PFSK-1 (cell line): Measurements from ENCODE around the gene SARS1.

Experiments used
- FOXP2 ChIP-seq: optimal IDR thresholded peaks from 2 replicates; pipeline ENCODE3; 2011; ENCODE audit warnings: borderline replicate concordance, control low read depth, inconsistent platforms; ENCODE audit not compliant: insufficient read depth; ENCODE audit errors: extremely low read length, extremely low read depth
- POLR2AphosphoS5 ChIP-seq: IDR thresholded peaks from 2 replicates; pipeline ENCODE4 v1.6.1; 2012; ENCODE audit warnings: low read depth, mild to moderate bottlenecking, control low read depth, low read length, moderate library complexity
- REST ChIP-seq, 2 experiments: IDR thresholded peaks; 2 replicates each; pipeline versions ENCODE4 v1.6.1 to v1.8.0; 2011 to 2012; ENCODE audit warnings: low read depth in 2 of 2, low read length in 2 of 2, control low read depth in 1 of 2, inconsistent platforms in 1 of 2, mild to moderate bottlenecking in 1 of 2, moderate library complexity in 1 of 2; ENCODE audit not compliant: insufficient read depth in 1 of 2
- SIN3A ChIP-seq: IDR thresholded peaks from 2 replicates; pipeline ENCODE4 v1.6.1; 2012; ENCODE audit warnings: mild to moderate bottlenecking, low read length, moderate library complexity, borderline replicate concordance; ENCODE audit not compliant: insufficient read depth
- TAF1 ChIP-seq: IDR thresholded peaks from 2 replicates; pipeline ENCODE4 v1.6.1; 2012; ENCODE audit warnings: low read length, control low read depth, borderline replicate concordance; ENCODE audit not compliant: insufficient read depth

Gene SARS1

GRCh38 chr1:109238382-109238781, 24.7 kb downstream of the SARS1 start:
- TF ChIP-seq SIN3A (no peak), TAF1 (no peak), FOXP2 (no peak), REST (IDR thresholded peaks at IDR 0.05; ENCODE audit: insufficient read depth in 1 of 2, low read depth in 2 of 2, low read length in 2 of 2) (no peak), POLR2AphosphoS5 (no peak)

GRCh38 chr1:109239047-109239408, 25.3 kb downstream of the SARS1 start:
- TF ChIP-seq POLR2AphosphoS5 = no peak
- TF ChIP-seq FOXP2 = no peak
- TF ChIP-seq SIN3A = no peak
- TF ChIP-seq TAF1 = no peak
- TF ChIP-seq REST (IDR thresholded peaks at IDR 0.05; ENCODE audit: insufficient read depth in 1 of 2, low read depth in 2 of 2, low read length in 2 of 2) = no peak

- TF ChIP-seq SIN3A = no peak
- no peak for TF ChIP-seq TAF1
- no peak; the same call in 1 of the 2 replicates for TF ChIP-seq POLR2AphosphoS5
- no peak for TF ChIP-seq REST (IDR thresholded peaks at IDR 0.05; ENCODE audit: insufficient read depth in 1 of 2, low read depth in 2 of 2, low read length in 2 of 2)
- no peak for TF ChIP-seq FOXP2
Measured at GRCh38 chr1:109239409-109240068, 25.8 kb downstream of the SARS1 start.

- peak; percentile 76; the same call in 1 of the 2 replicates for TF ChIP-seq POLR2AphosphoS5
- no peak for TF ChIP-seq TAF1
- TF ChIP-seq REST (IDR thresholded peaks at IDR 0.05; ENCODE audit: insufficient read depth in 1 of 2, low read depth in 2 of 2, low read length in 2 of 2) = 0 out of 4 replicates have a peak, but pooled peaks of 1 of the 2 experiments have one; percentile 5
Measured at GRCh38 chr1:109240158-109241152, 26.7 kb downstream of the SARS1 start.

GRCh38 chr1:109241344-109241743, 27.6 kb downstream of the SARS1 start:
- TF ChIP-seq SIN3A = no peak
- TF ChIP-seq POLR2AphosphoS5 = no peak; the same call in 1 of the 2 replicates
- TF ChIP-seq TAF1 = no peak
- TF ChIP-seq FOXP2 = no peak
- no peak for TF ChIP-seq REST (IDR thresholded peaks at IDR 0.05; ENCODE audit: insufficient read depth in 1 of 2, low read depth in 2 of 2, low read length in 2 of 2)
